ENCODE results near the gene DNAL1.

DNA sequence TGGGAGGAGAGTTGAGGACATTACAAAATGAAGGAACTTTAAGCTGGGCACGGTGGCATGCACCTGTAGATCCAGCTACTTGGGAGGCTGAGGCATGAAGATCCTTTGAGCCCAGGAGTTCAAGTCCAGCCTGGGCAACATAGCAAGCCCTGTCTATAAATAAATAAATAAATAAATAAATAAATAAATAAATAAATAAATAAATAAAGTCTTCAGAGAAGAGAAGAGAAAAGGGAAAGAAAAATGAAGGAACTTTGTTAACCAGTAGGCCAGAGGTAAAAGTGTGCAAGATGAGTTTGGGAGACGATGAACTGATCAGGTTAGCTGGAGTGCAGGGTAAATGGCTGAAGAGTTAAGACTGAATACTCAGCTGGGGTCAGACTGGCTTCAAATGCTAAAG lies 49.3 kb downstream of the DNAL1 start:
- TF ChIP-seq ZNF766 (CRISPR knock-in tag; IDR thresholded peaks at IDR 0.05; ENCODE audit: borderline replicate concordance) (no peak), RFX1 (IDR thresholded peaks at IDR 0.05) (no peak), TBX2 (CRISPR knock-in tag; IDR thresholded peaks at IDR 0.05; ENCODE audit: borderline replicate concordance) (no peak), ETV6 (CRISPR knock-in tag; conservative IDR thresholded peaks at IDR 0.05) (no peak), ZNF282 (IDR thresholded peaks at IDR 0.05; ENCODE audit: partially characterized antibody) (no peak), GTF3A (CRISPR knock-in tag; conservative IDR thresholded peaks at IDR 0.05) (no peak), EHMT2 (IDR thresholded peaks at IDR 0.05; ENCODE audit: borderline replicate concordance, low read depth, low read length) (no peak), CREM (IDR thresholded peaks at IDR 0.05) (no peak), CREM (CRISPR knock-in tag; IDR thresholded peaks at IDR 0.05) (no peak), TBP (CRISPR knock-in tag; IDR thresholded peaks at IDR 0.05) (no peak), SSRP1 (CRISPR knock-in tag; IDR thresholded peaks at IDR 0.05) (no peak), NCOA2 (CRISPR knock-in tag; IDR thresholded peaks at IDR 0.05) (no peak)
- TF ChIP-seq, protein P1, sequence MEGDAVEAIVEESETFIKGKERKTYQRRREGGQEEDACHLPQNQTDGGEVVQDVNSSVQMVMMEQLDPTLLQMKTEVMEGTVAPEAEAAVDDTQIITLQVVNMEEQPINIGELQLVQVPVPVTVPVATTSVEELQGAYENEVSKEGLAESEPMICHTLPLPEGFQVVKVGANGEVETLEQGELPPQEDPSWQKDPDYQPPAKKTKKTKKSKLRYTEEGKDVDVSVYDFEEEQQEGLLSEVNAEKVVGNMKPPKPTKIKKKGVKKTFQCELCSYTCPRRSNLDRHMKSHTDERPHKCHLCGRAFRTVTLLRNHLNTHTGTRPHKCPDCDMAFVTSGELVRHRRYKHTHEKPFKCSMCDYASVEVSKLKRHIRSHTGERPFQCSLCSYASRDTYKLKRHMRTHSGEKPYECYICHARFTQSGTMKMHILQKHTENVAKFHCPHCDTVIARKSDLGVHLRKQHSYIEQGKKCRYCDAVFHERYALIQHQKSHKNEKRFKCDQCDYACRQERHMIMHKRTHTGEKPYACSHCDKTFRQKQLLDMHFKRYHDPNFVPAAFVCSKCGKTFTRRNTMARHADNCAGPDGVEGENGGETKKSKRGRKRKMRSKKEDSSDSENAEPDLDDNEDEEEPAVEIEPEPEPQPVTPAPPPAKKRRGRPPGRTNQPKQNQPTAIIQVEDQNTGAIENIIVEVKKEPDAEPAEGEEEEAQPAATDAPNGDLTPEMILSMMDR (CRISPR knock-in tag; IDR thresholded peaks at IDR 0.05), result no peak

All from HepG2 (cell line).